Adrenal gland (tissue), 5 donors: Measurements from ENCODE around the gene LGR5.

Experiments used
- CTCF ChIP-seq, 6 experiments: fragments of 450-650 bp in 4 of 6; fragments of 200-600 bp in 2 of 6; sonication (generic) in 1 of 6; IDR thresholded peaks; 1 replicate in 5 of 6; 2 replicates in 1 of 6; pipeline versions ENCODE4 v1.5.1 to v1.8.0; 2016 to 2021; ENCODE audit warnings: antibody characterized with exemption in 6 of 6, mild to moderate bottlenecking in 2 of 6, moderate library complexity in 1 of 6
- POLR2A ChIP-seq, 2 donors: fragments of 450-650 bp; IDR thresholded peaks; one replicate each; pipeline ENCODE4 v1.6.1; 2017; ENCODE audit warnings: antibody characterized with exemption in 2 of 2, mild to moderate bottlenecking in 2 of 2, moderate library complexity in 1 of 2
- donor health status: DM: no; HTN: no; CAD: no.

- TF ChIP-seq CTCF (IDR thresholded peaks at IDR 0.05): no peak
- no peak for TF ChIP-seq POLR2A (IDR thresholded peaks at IDR 0.05)
These were observed 106.8 kb downstream of the LGR5 start for GRCh38 chr12:71546322-71546861.
